HG03521 (cell line): ENCODE results near the gene CAPZB.

Source experiments
- ATAC-seq: cut with Tn5 transposase; IDR thresholded peaks from one replicate; pipeline ENCODE4 v1.9.1; 2021; ENCODE audit warnings: mild to moderate bottlenecking, moderate library complexity; ENCODE audit not compliant: unreplicated experiment

The CAPZB gene

GRCh38 chr1:19432943-19433718 lies 52.2 kb downstream of the CAPZB start:
- no peak for ATAC-seq

GRCh38 chr1:19430121-19431068 lies 54.9 kb downstream of the CAPZB start:
- ATAC-seq: no peak

- no peak for ATAC-seq
Measured at GRCh38 chr1:19429611-19430010, 55.7 kb downstream of the CAPZB start.

- no peak for ATAC-seq
Measured at GRCh38 chr1:19427087-19427781, 58.1 kb downstream of the CAPZB start.

GRCh38 chr1:19426294-19427086 lies 58.8 kb downstream of the CAPZB start:
- ATAC-seq: no peak

GRCh38 chr1:19425646-19426239 lies 59.6 kb downstream of the CAPZB start:
- ATAC-seq: no peak

- no peak for ATAC-seq
Measured at GRCh38 chr1:19424651-19425570, 60.4 kb downstream of the CAPZB start.

GRCh38 chr1:19423130-19423529 lies 62.2 kb downstream of the CAPZB start:
- no peak for ATAC-seq

GRCh38 chr1:19421365-19421764 lies 64.0 kb downstream of the CAPZB start:
- ATAC-seq: no peak

GRCh38 chr1:19420606-19421005 lies 64.7 kb downstream of the CAPZB start:
- no peak for ATAC-seq

- ATAC-seq: no peak
Measured at GRCh38 chr1:19419691-19420090, 65.6 kb downstream of the CAPZB start.

- no peak for ATAC-seq
Measured at GRCh38 chr1:19418503-19418971, 66.8 kb downstream of the CAPZB start.

- no peak for ATAC-seq
Measured at GRCh38 chr1:19416921-19417470, 68.3 kb downstream of the CAPZB start.

GRCh38 chr1:19416145-19416544 lies 69.2 kb downstream of the CAPZB start:
- ATAC-seq: no peak

- no peak for ATAC-seq
Measured at GRCh38 chr1:19414515-19415121, 70.7 kb downstream of the CAPZB start.

- ATAC-seq: no peak
Measured at GRCh38 chr1:19413999-19414398, 71.3 kb downstream of the CAPZB start.

GRCh38 chr1:19412654-19413053 lies 72.7 kb downstream of the CAPZB start:
- ATAC-seq: no peak

- no peak for ATAC-seq
Measured at GRCh38 chr1:19411612-19412011, 73.7 kb downstream of the CAPZB start.
